ENCODE measurements around the gene TFAP2E. TPM values are rescaled to one million over a fixed set of nuclear protein-coding genes. Genes with fewer than 3 reads are reported as not detected.

Gene TFAP2E
- total RNA-seq, 1 experiment from 2014 or later: 0.06 TPM

GRCh38 chr1:35557118-35557610, 15.9 kb upstream of the TFAP2E start, which contains the start of gene KIAA0319L:
Gene KIAA0319L, minus strand, starts transcription at chr1:35557403. Its CDS starts 2,912 bp downstream, at chr1:35554491.
- DNase-seq (ENCODE audit: low read depth): peak; percentile 48

- DNase-seq (ENCODE audit: low read depth): peak; percentile 96
Observed at GRCh38 chr1:35557611-35558373, 15.3 kb upstream of the TFAP2E start, which contains the start of gene NCDN. Gene NCDN, plus strand, starts transcription at chr1:35557799. Its CDS starts 392 bp downstream, at chr1:35558191.

- DNase-seq (ENCODE audit: low read depth): no peak
Observed at GRCh38 chr1:35558374-35559316, 14.5 kb upstream of the TFAP2E start.

- no peak for DNase-seq (ENCODE audit: low read depth)
Observed at GRCh38 chr1:35559317-35559944, 13.7 kb upstream of the TFAP2E start.

GRCh38 chr1:35560256-35561225, 12.6 kb upstream of the TFAP2E start:
- DNase-seq (ENCODE audit: low read depth): no peak

GRCh38 chr1:35561297-35561971, 11.7 kb upstream of the TFAP2E start:
- DNase-seq (ENCODE audit: low read depth): no peak

GRCh38 chr1:35561972-35562680, 11.0 kb upstream of the TFAP2E start:
- DNase-seq (ENCODE audit: low read depth): no peak

GRCh38 chr1:35563166-35563565, 9.9 kb upstream of the TFAP2E start:
- no peak for DNase-seq (ENCODE audit: low read depth)

GRCh38 chr1:35564037-35564883, 8.9 kb upstream of the TFAP2E start:
- peak; percentile 69 for DNase-seq (ENCODE audit: low read depth)

GRCh38 chr1:35564884-35565741, 8.0 kb upstream of the TFAP2E start:
- no peak for DNase-seq (ENCODE audit: low read depth)

- no peak for DNase-seq (ENCODE audit: low read depth)
Observed at GRCh38 chr1:35565742-35566133, 7.4 kb upstream of the TFAP2E start.

- DNase-seq (ENCODE audit: low read depth): no peak
Observed at GRCh38 chr1:35567947-35568558, 5.1 kb upstream of the TFAP2E start.

GRCh38 chr1:35568975-35569395, 4.1 kb upstream of the TFAP2E start:
- DNase-seq (ENCODE audit: low read depth): peak; percentile 64

GRCh38 chr1:35569936-35570335, 3.2 kb upstream of the TFAP2E start:
- peak; percentile 40 for DNase-seq (ENCODE audit: low read depth)

- DNase-seq (ENCODE audit: low read depth): peak; percentile 45
Observed at GRCh38 chr1:35570589-35571137, 2.5 kb upstream of the TFAP2E start.

GRCh38 chr1:35571263-35571662, 1.9 kb upstream of the TFAP2E start:
- no peak for DNase-seq (ENCODE audit: low read depth)

Measured in LHCN-M2 (cell line).